ENCODE measurements around the gene CTDNEP1. TPM values are rescaled to one million over a fixed set of nuclear protein-coding genes. Genes with fewer than 3 reads are reported as not detected.

The CTDNEP1 gene
- total and polyA plus RNA-seq, 11 donors, result 54.0 to 126 (median 107) TPM

DNA sequence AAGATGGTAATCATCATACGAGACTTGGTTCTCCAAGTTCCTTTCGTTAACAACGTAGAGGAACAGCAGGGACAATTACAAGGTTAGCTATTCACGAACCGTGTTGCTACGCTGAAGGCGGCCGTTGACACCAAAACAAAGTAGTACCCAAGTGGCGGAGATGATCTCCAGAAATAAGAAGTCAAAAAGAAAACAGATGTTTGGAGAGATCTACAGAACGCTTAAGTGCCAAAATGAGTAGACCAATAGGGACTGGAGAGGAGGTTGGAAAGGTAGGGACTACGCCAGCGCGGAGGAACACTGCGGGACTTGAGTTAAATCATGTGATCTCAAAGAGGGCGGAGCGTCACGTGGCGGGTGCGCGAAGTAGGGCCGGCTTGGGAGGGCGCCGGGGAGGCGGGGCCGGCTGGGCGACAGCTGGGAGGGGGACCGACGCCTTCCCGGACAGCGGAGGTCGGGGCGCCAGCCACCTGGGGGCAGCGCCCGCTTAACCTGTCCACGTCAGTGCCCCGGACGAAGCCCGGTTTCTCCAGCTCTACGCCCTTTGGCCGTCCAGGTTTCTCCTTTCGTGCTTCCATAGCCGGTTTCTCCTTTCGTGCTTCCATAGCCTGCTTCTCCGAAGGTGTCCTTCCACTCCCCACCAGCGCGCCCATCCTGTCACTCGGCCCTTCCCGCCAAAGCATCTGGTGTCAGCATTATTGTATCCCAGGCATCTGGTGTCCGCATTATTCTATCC is 8.6 kb downstream of the CTDNEP1 start:
- DNase-seq, result peak; percentile 97 to 98 (median 97)
- Histone ChIP-seq H3K27ac (peak overlapping the region; percentile 91 to 99 (median 97)), H3K27me3 (no peaks in the 10 kb centered on the region), H3K4me3 (peak overlapping the region; percentile 53 to 95 (median 84)), H3K36me3 (peaks cover 0 to 52% (median 46%) of the 10 kb centered on the region in 9 donors), H3K4me1 (peaks cover 5 to 32% (median 27%) of the 10 kb centered on the region in 12 donors), H3K9me3 (no peaks in the 10 kb centered on the region)
- ATAC-seq, result peak; percentile 45 to 62 (median 57)
- TF ChIP-seq, protein P1, sequence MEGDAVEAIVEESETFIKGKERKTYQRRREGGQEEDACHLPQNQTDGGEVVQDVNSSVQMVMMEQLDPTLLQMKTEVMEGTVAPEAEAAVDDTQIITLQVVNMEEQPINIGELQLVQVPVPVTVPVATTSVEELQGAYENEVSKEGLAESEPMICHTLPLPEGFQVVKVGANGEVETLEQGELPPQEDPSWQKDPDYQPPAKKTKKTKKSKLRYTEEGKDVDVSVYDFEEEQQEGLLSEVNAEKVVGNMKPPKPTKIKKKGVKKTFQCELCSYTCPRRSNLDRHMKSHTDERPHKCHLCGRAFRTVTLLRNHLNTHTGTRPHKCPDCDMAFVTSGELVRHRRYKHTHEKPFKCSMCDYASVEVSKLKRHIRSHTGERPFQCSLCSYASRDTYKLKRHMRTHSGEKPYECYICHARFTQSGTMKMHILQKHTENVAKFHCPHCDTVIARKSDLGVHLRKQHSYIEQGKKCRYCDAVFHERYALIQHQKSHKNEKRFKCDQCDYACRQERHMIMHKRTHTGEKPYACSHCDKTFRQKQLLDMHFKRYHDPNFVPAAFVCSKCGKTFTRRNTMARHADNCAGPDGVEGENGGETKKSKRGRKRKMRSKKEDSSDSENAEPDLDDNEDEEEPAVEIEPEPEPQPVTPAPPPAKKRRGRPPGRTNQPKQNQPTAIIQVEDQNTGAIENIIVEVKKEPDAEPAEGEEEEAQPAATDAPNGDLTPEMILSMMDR (IDR thresholded peaks at IDR 0.05), result peak in 3 of 12 donors; percentile 23 to 29 (median 28)
- TF ChIP-seq POLR2A (IDR thresholded peaks at IDR 0.05), result peak in 1 of 2 donors; percentile 67
- intact Hi-C loops (cut with DNase I), result loop anchor here in 3 of 10 donors (1.0 to 10.0 kb wide), 3 partner anchors 241 to 602 kb away; partner anchors contain the start of genes CD68 (in 1 of the 3) and POLR2A (in 1 of the 3)
- 0 to 2% (median 1%) methylated on average over 41 to 49 of the region's 49 CpGs for WGBS, 4 donors

DNA sequence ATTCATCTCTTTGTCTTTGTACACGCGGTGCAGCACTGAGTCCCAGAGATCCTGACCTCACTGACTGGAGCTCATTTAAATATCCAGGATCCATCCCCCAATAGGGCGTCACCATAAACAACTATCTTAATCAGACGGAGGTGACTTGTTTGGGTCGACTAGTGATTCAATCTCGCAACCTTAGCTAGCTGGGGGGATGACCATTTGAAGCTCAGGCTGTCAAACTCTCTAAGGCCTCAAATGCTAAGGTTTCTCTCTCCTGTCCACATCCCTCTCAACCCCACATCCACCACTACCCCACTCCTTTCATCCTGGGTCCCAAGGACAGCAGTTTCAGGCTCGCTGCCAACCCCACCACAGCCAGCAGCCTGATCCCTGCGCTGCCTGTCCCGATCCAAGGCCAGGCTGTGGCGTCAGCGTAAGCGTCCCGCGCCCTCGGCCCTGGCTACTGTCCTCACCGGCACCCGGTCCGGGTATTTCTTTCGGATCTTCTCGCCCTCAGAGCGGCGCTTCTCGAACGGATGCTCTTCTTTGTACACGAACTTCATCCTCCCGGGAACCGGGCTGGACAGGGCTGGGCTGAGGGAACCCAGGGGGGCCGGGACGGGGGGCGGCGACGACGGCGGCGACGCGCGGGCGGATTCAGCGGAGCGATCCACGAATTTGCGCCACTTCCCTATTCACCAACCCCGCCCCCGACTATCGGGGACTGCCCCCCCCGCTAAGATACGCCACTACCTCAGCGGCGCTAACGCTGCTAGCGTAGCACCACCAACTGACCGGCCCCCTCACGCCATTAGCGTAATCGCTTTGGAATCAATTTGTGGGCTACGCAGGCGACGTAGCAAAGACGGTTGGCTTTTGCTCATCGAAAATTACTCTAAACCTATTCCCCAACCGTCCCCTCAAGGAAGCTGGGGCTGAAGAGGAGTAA is 9.5 kb downstream of the CTDNEP1 start, which contains the start of gene GABARAP:
TSS of gene GABARAP (minus strand) at position 667 of the 934 bp plus-strand sequence. CDS start at position 548, 119 bp downstream.
- Histone ChIP-seq H3K36me3 (peaks cover 0 to 51% (median 46%) of the 10 kb centered on the region in 9 donors), H3K27me3 (no peaks in the 10 kb centered on the region), H3K9me3 (no peaks in the 10 kb centered on the region), H3K27ac (peak within 1 kb of the TSS; percentile 91 to 99 (median 97)), H3K4me1 (peaks cover 5 to 36% (median 32%) of the 10 kb centered on the region in 12 donors), H3K4me3 (peak within 1 kb of the TSS; percentile 53 to 95 (median 84))
- ATAC-seq (peak; percentile 12 to 58 (median 48)), DNase-seq (peak; percentile 94 to 97 (median 96))
- intact Hi-C loops (cut with DNase I), result loop anchor here in 3 of 10 donors (1.0 to 10.0 kb wide), 3 partner anchors 242 to 603 kb away; partner anchors contain the start of genes CD68 (in 1 of the 3) and POLR2A (in 1 of the 3)
- WGBS, 4 donors, result 0 to 1% (median 0%) methylated on average over 36 to 62 of the region's 62 CpGs
- TF ChIP-seq, protein P1 (IDR thresholded peaks at IDR 0.05), result no peak
- peak in 1 of 2 donors; percentile 64 for TF ChIP-seq POLR2A (IDR thresholded peaks at IDR 0.05)

DNA sequence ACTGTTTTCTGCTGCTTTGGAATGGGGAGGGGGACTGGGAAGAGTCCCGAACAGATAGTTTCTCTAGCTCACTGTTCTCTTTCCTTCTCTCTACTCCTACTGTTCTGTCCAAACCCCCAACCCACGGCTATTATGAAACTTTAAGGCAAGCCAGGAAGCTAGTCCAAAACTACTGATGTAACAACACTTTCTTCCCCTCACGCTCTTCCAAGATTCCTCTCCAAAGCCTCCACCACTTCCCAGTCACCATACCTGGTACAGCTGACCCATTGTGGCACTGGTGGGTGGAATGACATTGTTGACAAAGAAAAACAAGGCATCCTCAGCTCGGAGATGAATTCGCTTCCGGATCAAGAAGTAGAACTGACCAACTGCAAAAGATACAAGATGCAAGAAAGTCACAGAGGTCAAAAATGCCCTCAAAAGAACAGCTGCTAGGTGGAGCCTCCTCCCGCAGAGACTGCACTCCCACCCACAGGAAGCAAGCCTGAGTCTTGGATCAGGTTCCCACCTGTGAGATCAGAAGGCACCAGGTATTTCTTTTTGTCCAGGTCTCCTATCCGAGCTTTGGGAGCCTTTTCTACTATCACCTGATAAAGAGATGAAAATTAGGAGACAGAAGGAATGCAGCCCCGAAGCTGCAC is 10.3 kb downstream of the CTDNEP1 start:
- peaks cover 0 to 50% (median 43%) of the 10 kb centered on the region in 9 donors for H3K36me3 ChIP-seq
- WGBS, 4 donors, result 33 to 38% (median 36%) methylated on average over 9 of the region's 9 CpGs
- H3K9me3 ChIP-seq, result no peaks in the 10 kb centered on the region
- TF ChIP-seq, protein P1 (IDR thresholded peaks at IDR 0.05), result no peak
- TF ChIP-seq POLR2A (IDR thresholded peaks at IDR 0.05), result no peak
- H3K27me3 ChIP-seq, result no peaks in the 10 kb centered on the region
- peak overlapping the region; percentile 53 to 95 (median 84) for H3K4me3 ChIP-seq
- no peak for DNase-seq
- peak overlapping the region; percentile 91 to 99 (median 97) for H3K27ac ChIP-seq
- H3K4me1 ChIP-seq, result peaks cover 5 to 42% (median 32%) of the 10 kb centered on the region in 12 donors
- intact Hi-C loops (cut with DNase I), result loop anchor here in 2 of 10 donors (10.0 kb wide), 2 partner anchors 334 to 604 kb away; partner anchors contain the start of gene CD68 (in 1 of the 2)
- no peak for ATAC-seq
